Testis (tissue), 3 donors: ENCODE results near the gene GRXCR2. TPM values are rescaled to one million over a fixed set of nuclear protein-coding genes. Genes with fewer than 3 reads are reported as not detected.

Experiments
- DNase-seq: peaks from one replicate; pipeline ENCODE4 v3.0.0-alpha.2; 2019
- H3K27ac ChIP-seq, 2 donors: fragments of 200-600 bp; sonication (generic); one replicate each; pipeline ENCODE4 v1.5.1; 2019
- H3K27me3 ChIP-seq: fragments of 200-600 bp; sonication (generic); one replicate; pipeline ENCODE4 v1.5.1; 2019
- H3K36me3 ChIP-seq: fragments of 200-600 bp; sonication (generic); one replicate; pipeline ENCODE4 v1.5.1; 2017; ENCODE audit warnings: low read depth; ENCODE audit errors: missing control alignments
- H3K4me1 ChIP-seq: fragments of 200-600 bp; sonication (generic); one replicate; pipeline ENCODE4 v1.5.1; 2019
- H3K4me3 ChIP-seq, 2 donors: fragments of 200-600 bp; sonication (generic); one replicate each; pipeline ENCODE4 v1.5.1; 2017 to 2019
- H3K9me3 ChIP-seq: fragments of 200-600 bp; sonication (generic); one replicate; pipeline ENCODE4 v1.5.1; 2017
- CTCF ChIP-seq, 3 experiments: fragments of 450-650 bp in 2 of 3; fragments of 200-600 bp in 1 of 3; sonication (generic) in 1 of 3; IDR thresholded peaks; one replicate each; pipeline ENCODE4 v1.5.1; 2016 to 2019; ENCODE audit warnings: antibody characterized with exemption in 3 of 3, mild to moderate bottlenecking in 2 of 3, moderate library complexity in 1 of 3
- POLR2A ChIP-seq: fragments of 450-650 bp; IDR thresholded peaks from one replicate; pipeline ENCODE4 v1.6.1; 2017; ENCODE audit warnings: antibody characterized with exemption, mild to moderate bottlenecking, moderate library complexity
- WGBS, 2 donors: methylation state at CpG; one replicate each; pipeline ENCODE4 v1.1.5; 2018; 5-methylcytosine and 5-hydroxymethylcytosine counted together
- intact Hi-C: fragments of 100-400 bp; cut with DNase I; formaldehyde crosslinking; loops from one replicate; pipeline ENCODE4 v1.15.1; 2023; ENCODE audit warnings: low total_unique reads
- polyA plus RNA-seq: library from polyadenylated mRNA; stranded (reverse); fragments of 350-450 nt; fragmentation: Illumina TruSeq; extraction: RNeasy Lipid Tissue Mini Kit (QIAGEN cat#74804); gene quantifications from one replicate; pipeline ENCODE4 v1.2.3, GENCODE V29; 2014; ENCODE audit warnings: low read depth, low replicate concordance; ENCODE audit not compliant: insufficient read depth
- total RNA-seq, 2 donors: library from RNA; depleted of rRNA; stranded (reverse); fragments of >200 nt; gene quantifications; one replicate each; pipeline ENCODE4 v1.2.3, GENCODE V29; 2016

GRXCR2 gene
- total and polyA plus RNA-seq, 3 donors from 2014 or later: 0.31 to 0.99 TPM; not detected in 1

DNA sequence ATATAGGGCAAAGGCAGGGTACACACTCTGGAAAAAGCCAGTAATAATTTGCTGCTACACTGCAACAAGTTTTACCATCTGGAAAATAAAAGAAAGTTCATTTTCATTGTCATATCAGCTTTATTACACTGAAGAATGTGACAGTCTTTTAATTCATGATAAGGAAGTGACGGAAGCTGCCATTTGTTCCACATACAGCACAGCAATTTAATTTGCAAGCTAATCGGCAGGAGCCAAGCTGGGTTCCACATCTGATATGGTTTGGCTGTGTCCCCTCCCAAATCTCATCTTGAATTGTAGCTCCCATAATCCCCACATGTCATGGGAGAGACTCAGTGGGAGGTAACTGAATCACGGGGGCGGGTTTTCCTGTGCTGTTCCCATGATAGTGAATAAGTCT, 54.2 kb downstream of the GRXCR2 start:
- intact Hi-C loops: no loop called here
- DNase-seq: no peak
- WGBS, 2 donors: 78 to 84% methylated on average over 4 of the region's 4 CpGs

DNA sequence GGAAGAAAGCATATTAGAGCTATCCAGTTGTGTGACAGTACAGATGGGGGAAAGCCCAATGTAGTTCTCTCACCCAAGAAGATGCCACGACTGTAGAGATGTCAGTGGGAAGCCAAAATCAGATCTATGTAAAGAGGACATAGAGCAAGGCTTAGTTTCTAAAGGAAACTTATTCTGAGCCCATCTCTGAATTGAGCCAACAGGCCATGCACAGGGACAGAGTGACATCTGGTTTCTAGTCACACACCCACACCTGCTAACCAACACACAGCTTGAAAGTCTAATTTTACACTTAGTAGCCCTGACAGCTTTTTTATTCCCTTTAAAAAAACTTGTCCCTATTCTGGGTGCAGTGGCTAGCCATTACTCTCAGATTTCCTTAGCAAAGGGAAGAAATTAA, 59.9 kb downstream of the GRXCR2 start:
- no peaks in the 10 kb centered on the region for H3K4me1 ChIP-seq
- intact Hi-C loops: no loop called here
- 76 to 89% methylated on average over 1 of the region's 1 CpG for WGBS, 2 donors
- DNase-seq: no peak
- H3K27me3 ChIP-seq: no peaks in the 10 kb centered on the region
- no peaks in the 10 kb centered on the region for H3K36me3 ChIP-seq
- TF ChIP-seq CTCF (IDR thresholded peaks at IDR 0.05): no peak
- TF ChIP-seq POLR2A: no peak
- no peaks in the 10 kb centered on the region for H3K9me3 ChIP-seq
- H3K4me3 ChIP-seq: no peak overlapping the region
- no peak overlapping the region for H3K27ac ChIP-seq

More for the DNA sequence above, 54.2 kb downstream of the GRXCR2 start:
- Histone ChIP-seq H3K4me3 (no peak overlapping the region), H3K4me1 (no peaks in the 10 kb centered on the region), H3K27ac (no peak overlapping the region), H3K36me3 (no peaks in the 10 kb centered on the region), H3K27me3 (no peaks in the 10 kb centered on the region), H3K9me3 (no peaks in the 10 kb centered on the region)
- TF ChIP-seq POLR2A (no peak), CTCF (IDR thresholded peaks at IDR 0.05) (no peak)

GRCh38 chr5:145811834-145812625, 60.8 kb downstream of the GRXCR2 start:
- intact Hi-C loops: no loop called here
- DNase-seq: peak; percentile 48
- 86 to 88% methylated on average over 3 of the region's 3 CpGs for WGBS, 2 donors
- Histone ChIP-seq H3K36me3 (no peaks in the 10 kb centered on the region), H3K4me1 (no peaks in the 10 kb centered on the region), H3K27me3 (no peaks in the 10 kb centered on the region), H3K9me3 (no peaks in the 10 kb centered on the region), H3K27ac (no peak overlapping the region), H3K4me3 (no peak overlapping the region)
- TF ChIP-seq CTCF (IDR thresholded peaks at IDR 0.05) (no peak), POLR2A (no peak)

Other genes with a start within 250 kb of the GRXCR2 start
- 10 to 100 TPM; 13.8 to 15.7 TPM for gene PRELID2, start 37.7 kb downstream of the GRXCR2 start, total RNA-seq
- 2.9 TPM for gene PRELID2, start 37.7 kb downstream of the GRXCR2 start, polyA plus RNA-seq
- gene SH3RF2, start 63.6 kb upstream of the GRXCR2 start, total RNA-seq: 100 to 1,000 TPM; 127 to 378 TPM
- gene SH3RF2, start 63.6 kb upstream of the GRXCR2 start, polyA plus RNA-seq: 416 TPM
- gene PLAC8L1, start 232.6 kb upstream of the GRXCR2 start, total RNA-seq: 1 to 10 TPM; 4.4 to 7.8 TPM
- gene PLAC8L1, start 232.6 kb upstream of the GRXCR2 start, polyA plus RNA-seq: 27.7 TPM